Central memory CD4-positive, alpha-beta T cell (primary cell): ENCODE measurements around the gene PCP4.

Experiments used
- DNase-seq: peaks from one replicate; pipeline ENCODE4 v3.0.0; 2022

The PCP4 gene

DNA sequence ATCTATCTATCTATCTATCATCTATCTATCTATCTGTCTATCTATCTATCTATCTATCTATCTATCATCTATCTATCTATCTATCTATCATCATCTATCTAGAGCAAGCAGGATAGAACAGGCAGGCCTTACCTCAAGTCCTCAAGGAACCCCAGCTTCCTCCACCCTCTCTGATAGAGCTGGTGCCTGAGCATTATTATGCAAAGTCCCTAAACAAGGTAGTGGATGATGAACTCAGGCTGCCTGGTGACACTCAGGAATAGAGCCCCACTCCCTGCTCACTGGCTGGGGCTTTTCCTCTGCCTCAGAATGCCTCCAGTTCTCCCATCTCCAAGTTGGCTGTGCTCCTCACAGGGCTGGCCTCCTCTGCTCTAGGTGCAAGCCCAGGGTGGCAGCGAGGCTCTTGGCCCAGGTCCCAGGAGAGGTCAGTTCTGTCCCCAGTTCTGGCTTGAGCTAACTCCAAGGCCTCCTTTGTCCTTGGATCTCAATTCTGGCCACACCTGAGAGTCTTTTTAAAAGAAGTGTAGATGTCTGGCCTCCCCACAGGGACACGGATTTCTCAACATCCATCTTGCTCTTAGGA is 60.2 kb downstream of the PCP4 start:
- DNase-seq, result no peak

DNA sequence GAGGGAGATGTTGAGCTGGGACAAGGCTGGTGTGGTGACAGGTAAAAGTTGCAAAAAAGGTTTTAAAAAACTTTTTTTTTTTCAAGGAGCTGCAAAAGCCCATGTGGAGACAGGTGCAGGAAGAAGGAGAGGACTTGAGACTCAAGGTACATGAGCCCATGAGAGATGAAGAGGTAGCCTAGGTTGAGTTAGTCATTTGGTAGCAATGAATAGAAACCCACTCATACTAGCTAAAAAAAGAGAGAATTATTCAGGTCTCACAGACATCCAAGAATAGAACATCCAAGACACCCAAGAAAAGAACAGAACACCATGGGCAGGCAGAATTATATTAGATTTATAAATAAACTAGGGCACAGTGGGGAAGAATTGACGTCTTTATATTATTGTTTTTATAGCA is 65.1 kb downstream of the PCP4 start:
- no peak for DNase-seq

DNA sequence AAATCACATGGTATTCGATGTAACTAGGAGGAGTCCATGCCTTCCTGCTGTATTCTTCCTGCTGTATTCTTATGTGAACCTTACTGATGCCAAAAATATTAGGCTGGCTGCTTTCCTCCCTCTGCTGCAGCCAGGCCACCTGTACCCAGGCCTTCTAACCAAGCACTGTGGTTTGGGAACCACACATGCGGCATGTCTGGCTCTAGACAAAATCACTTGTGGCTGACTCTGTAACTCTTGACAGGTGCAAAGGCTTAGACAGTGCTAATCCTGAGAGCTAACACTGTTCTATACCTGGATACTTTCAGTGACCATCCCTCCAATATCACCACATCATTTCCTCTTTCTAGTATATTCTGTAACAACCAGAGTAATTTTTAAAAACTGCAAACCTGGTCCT is 67.7 kb downstream of the PCP4 start:
- no peak for DNase-seq

DNA sequence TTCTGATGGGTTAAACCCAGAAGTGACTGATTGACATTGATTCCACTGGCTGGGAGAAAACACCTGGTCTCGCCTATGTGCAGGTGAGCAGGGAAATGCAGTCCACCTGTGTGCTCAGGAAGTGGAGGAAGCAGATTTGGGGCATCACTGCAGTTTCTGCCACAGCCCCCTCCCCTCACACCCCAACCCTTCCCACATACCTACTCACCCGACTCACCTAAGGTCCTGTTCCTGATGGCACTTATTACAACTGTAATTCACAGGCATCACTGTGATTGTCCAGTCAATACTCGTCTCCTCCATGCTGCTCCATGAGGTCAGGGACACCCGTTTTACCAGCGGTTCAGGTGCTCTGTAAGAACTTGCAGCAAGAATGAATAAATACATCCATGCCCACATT is 68.5 kb downstream of the PCP4 start:
- DNase-seq, result no peak

DNA sequence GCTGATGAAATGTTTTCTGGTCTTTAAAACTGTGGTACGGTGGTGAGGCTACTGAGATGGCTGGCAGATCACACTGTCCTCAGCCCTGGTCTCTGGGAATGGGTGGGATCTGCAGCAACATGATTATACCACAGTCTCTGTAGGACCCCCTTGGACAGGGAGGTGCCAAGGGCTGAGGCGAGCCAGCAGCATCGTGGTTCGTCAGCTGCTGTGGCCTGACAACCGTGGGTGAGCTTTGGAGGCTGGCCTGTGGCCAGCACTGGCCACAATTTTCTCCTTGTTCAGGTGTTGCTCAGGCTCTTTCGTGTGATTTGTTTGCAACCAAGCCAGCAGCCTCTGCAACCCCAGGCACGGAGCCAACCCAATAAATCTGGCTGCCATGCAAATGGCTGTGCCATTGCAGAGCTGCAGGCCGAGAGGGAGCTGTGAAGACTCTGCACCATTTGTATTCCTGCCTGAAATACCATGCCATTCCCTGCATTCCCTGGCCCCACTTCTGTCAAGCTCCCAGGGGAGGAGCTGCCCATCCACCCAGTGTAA is 70.9 kb downstream of the PCP4 start:
- DNase-seq, result no peak

DNA sequence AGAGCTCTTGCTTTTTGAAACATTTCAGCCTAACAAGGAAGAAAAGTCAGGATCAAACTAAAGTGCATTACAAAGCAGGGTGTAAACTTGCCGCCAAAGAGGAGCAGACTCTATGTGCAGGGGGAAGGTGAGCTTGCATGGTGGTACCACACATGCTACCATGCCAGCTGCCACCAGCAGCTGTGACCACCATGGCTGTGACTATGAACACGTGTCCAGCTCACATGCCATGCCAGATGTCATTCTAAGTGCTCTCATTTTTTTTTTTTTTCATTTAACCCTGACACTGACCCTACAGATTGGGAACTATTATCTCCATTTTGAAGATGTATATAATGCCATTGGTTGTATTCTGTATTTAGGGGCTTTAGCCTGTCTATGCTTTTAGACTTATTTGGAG is 79.0 kb downstream of the PCP4 start:
- DNase-seq, result no peak

DNA sequence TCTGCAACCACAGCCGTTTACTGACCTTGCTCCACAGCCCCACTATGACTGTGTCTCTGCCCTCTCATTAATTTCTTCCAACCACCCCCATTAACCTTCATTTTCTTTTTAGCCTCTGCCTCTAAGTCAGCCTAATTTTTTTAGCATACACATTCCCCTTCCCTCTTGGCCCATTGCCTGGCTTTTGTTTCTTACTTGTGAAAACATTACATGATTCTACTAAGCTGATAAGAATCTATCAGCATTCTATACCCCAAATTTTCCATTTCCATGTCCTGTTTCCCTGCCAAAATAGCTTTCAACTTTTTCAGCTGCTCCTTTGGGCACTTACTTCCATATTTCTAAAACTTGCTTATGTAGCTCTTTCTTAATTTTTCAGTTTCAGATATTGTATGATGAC is 79.8 kb downstream of the PCP4 start:
- no peak for DNase-seq

DNA sequence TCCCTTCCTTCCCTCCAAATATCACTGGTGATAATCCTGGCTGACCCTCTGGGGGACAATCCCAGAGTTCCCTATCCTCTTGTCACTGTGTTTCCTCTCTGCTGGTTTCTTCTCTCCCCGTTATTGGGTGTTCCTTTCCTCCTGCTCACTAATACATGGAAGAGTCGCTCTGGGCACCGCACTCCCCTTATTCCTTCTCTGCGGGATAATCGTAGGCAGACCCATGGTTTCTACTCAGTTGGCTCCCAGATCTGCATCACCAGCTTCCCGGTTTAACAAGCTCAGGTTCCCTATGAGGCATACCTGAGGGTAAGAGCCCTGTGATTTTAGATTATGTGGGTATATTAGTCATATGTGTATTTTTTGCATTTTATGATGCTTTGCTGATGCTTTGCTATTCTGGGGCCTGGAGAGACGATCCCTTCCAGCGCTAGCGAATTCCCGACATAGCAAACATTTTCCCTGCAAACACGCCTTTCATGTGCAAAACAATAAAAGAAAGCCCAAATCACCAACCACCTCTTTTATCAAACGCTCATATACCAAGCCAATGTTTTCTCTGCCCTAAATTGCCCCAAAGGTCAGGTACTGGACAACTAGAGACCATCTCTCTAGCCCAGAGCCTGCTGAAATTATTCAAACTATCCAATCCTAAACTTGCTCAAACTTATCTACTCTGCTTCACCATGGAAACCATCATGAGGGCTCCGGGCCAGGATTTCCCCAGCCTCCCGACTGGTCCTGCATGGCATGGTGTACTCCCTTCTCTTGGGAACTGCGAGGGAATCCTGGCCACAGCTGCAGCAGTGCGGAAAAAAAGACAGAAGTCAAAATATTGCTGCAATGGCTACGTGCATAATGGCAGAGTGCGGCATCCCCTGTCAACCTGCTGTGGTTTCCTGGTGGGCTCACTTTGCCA is 84.2 kb downstream of the PCP4 start:
- DNase-seq, result no peak

DNA sequence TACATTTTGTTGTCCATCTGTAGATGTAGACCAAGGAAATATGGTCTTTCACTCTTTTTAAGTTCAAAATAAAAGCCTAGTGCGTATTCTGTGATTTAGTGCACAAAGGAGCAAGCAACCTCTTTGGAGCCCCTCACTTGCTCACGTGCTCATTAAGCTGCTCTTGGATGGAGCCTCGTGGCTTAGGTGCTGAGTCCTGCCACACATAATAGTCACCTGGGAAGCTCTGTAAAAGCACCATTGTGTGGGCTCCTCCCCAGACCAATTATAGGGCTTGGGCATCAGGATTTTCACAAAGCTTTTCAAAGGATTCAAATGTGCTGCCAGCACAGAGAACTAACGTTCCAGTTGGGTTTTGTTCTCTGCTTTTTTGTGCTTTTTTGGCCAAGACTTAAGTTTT is 85.0 kb downstream of the PCP4 start:
- DNase-seq, result no peak

DNA sequence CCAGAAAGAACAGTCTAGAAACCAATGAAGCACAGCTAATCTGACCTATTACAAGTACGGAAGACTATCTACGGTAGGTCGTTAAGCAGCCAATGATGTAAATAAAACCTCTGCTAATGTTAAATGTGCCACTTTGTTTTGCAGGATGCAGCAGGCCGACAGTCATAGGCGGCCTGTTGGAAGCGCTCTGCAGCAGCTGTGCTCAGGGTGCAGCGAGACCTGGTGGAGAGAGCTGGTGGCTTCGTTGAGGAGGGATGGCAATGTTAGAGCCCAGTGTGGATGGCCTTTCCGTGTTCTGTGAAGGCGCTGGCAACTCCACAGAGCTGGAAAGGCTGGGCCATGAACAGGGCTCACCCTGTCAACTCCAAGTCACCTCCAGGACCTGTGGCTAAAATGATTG is 87.3 kb downstream of the PCP4 start:
- DNase-seq, result no peak

DNA sequence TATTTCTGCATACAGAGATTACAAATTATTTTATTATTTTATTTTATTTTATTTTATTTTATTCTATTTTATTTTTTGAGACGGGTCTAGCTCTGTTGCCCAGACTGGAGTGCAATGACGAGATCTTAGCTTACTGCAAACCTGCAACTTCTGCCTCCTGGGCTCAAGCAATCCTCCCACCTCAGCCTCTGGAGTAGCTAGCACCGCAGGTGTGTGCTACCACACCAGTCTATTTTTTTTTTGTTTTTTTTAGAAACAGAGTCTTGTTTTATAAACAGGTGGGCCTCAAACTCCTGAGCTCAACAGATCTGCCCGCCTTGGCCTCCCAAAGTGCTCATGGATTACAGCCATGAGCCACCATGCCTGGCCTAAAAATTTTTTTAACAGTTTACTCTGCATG is 88.1 kb downstream of the PCP4 start:
- no peak for DNase-seq

DNA sequence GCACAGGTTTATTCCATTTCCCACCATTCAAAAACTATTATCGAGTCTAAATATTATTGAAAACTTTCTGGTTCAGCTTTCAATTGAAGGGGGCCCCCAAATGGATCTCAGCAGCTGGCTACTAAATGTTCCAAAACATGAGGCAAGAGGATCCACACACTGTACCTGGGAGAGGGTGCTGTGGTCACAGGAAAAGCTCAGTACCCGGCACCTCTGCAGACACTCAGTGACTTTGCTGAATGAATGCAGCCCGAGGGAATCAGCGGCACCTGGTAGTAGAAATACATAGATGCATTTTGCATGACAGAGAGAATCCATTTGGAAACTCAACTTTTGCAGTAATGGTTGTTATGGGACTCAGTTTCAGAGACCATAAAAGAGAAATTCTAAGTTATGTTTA is 89.3 kb downstream of the PCP4 start:
- no peak for DNase-seq

DNA sequence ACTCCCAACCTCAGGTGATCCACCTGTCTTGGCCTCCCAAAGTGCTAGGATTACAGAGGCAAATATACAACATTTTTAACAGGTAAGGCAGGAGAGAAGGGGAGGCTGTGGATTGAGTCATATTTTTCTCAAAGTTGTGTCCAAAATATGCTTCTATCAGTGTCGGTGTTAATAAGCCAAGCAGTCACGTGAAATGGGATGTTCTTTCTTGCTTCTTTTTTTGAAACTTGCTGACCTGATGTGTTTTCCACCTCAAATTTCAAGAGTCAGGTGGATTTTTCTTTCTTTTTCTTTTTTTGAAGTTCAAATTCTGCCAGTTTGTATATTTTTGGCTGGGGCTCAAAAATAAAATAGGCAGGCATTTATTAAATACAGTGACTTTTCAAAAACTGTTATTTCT is 91.5 kb downstream of the PCP4 start:
- DNase-seq, result no peak

DNA sequence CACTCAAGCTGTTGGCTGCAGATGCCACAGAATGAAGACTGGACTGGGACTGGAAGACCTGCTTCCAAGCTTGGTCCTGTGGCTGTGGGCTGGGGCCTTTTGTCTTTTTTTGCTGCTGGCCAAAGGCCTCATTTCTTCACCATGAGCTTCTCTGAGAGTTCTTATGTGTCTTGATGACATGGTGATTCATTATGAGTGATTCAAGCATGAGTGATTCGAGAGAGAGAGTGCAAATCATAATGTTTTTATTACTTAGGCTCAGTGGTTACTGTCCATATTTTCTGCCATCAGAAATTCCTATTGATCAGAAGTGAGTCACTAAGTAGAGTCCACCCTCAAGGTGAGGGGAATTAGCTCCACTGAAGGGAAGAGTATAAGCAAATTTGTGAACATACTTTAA is 94.0 kb downstream of the PCP4 start:
- DNase-seq, result no peak

DNA sequence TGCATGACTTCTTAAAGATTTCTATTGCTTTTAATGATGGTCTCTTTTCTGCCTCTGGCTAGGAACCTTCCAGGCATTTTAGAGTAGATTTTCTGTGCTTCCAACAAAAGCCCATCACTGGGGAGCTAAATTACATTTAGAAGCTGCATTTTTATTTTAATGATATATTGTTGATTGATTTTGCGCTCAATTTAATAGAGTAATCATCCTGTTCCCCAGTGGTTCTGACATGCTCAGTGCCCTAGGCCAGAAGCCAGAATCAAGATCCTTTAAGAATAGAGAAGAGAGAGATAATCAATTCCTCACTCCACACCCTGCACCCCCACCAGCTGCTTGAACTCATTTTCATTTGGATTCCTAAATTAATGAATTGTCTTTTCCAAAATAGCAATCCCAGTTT is 97.8 kb downstream of the PCP4 start:
- DNase-seq, result no peak

DNA sequence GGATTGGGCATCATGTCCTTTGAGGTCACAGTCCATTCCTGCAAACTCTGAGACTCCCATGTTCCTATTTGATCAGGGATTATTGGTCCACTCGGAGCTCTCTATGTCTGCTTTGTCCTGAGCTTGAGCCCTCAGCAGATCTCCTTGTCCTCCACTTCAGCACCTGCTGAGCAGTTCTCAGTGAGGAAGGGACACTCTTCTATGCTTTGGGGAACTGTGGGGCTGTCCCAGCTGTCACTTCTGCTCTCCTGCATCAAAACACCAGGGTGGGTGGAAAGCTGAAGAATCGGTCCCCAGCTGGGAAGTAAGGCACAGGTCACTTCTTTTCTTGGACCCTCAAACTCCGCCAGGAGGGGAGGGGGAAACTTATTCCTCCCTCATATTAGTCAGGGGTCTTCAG is 99.5 kb downstream of the PCP4 start:
- no peak for DNase-seq

DNA sequence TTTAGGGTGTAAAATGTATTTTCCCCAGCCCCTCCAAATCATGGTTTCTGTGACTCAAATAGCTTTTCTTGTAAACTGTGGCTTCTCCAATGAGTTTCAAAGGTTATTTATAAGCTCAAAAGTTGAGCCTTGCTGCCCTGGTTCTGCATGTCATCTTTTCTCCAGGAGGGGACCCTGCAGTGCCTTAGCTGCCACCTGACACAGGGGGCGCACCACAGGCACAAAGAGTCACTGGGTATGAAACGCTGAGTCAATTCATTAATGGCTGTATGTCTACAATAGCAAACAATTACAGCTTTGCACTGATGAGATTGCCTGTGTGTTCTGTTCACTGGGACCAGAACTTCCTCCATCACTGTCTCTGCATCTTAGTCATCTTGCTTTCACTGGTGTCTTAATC is 100.8 kb downstream of the PCP4 start:
- no peak for DNase-seq

DNA sequence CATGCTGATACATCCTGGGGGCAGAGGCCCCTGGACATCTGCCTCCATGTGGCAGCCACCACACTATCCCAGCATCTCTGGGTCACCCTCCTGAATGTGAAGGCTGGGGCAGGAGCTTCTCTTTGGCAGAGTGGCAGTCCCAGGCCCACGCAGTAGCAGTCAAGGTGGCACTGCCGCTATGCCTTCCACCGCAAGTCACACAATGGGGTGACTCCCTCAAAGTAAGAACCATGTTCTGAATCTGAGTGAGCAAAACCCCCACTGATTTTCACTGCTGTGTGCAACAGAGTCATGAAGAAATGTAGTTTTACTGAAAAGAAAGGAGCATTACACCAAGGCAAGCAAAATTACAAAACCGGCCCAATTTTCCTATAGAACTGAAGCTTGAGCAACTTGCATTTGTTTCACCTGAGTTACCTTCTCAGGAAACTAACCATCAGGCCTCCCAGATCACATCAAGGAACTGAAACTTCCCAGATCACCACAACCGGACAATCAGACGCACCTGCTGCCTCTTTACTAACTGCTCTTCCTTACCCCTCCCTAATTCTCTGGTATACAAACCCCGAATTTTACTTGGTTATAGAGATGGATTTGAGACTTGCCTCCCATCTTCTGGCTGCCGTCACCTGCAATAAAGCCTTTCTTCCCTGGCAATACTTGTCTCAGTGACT is 102.6 kb downstream of the PCP4 start:
- no peak for DNase-seq

DNA sequence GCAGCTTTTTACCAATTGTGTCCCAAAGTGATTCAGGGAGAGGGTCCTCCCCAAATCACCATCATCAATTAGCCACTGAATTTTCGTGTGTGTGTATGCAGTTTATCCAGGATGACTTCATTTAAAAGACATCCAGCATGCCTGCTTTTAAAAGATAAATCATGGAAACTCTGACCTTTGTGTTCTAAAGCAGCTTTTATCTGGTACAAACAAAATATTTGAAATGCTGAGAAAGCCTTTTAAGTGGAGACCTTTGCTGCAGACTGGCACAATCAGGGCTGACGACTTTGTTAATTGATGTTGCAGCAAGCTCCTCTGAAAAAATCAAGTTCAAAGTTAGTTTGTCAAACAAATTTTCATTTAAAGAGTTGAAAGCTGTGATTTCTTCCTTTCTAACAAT is 104.7 kb downstream of the PCP4 start:
- no peak for DNase-seq

DNA sequence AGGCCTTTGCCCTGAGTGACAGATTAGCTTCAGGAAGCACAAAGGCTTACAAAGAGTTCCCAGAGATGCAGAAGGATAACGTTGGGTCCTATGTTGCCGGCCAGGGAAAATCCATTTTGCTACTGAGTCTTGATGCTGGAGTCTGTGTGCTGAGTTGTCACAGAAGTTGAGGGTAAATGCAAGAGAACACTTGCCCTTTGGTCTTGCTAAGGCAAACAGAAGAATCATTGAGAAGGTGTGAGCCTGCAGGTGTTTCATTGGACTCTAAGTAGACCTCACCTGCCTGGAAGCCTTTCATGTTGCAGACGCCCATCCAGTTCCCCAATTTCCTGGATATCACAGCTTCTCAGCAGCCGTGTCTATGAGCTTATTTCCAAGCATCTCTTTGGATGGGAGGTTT is 105.2 kb downstream of the PCP4 start:
- no peak for DNase-seq

DNA sequence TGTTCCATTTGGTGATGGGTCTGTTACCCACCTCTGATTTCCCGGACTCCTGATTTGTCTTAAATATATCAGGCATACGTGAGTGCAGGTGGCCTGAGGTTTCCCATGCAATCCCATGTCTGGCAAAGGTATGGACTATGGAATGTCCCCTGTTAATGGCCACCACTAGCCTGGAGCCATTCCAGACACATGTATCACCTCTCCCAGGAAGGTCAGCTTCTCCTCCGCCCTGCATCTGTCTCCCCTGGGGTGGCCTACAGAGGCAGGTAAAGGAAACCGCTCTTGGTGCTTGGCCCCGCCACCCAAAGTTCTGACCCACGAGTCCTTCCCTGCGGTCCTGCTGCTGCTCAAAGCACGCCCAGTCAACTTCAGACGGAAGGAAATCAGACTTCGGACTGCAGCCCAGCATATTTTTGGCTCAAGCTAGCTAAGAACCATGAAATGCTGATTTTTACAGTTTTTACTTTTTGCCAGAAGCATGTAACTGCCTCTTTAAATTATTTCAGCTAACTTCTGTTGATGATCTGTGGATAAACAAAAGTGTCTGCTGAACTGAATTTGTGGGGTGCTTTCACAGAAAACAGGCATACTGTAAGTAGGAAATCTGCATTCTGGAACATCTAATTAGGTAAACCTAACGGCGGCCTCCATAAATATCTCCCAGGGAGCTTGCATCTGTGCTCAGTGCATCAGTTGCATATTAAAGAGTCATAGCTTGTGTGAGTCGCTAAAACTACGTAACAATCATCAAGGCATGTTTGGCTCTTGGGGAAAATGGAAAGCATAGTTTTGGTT is 105.9 kb downstream of the PCP4 start:
- DNase-seq, result no peak

DNA sequence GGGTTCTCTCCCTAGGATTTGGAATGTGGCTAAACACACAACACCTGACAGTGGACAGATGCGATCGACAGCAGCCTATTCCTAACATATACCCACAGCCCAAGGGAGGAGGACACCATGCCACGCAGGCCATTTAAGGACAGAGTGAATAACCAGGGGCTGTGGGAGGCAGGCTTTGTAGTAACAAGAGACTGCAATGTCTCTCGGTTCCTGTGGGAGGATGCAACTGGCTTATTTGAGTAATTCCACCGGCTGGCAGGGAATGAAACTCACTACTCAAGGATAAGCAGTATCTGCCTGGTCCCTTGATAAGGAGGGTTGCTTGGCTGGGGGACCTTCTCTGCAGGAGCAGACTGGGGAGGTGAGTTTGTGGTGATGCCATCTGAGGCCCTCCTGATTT is 109.6 kb downstream of the PCP4 start:
- DNase-seq, result no peak
